Activated CD4-positive, alpha-beta memory T cell treated with anti-CD3 and anti-CD28 coated beads, Interleukin-2, amount 10 ng/mL, durations not matched to agents 7 days and 5 days (primary cell): ENCODE measurements around the gene SPAG9. TPM values are rescaled to one million over a fixed set of nuclear protein-coding genes. Genes with fewer than 3 reads are reported as not detected.
A peak's percentile ranks its signal among the peaks of the same experiment; 100 is the strongest.

Source experiments
- CTCF ChIA-PET: fragments of 350-600 bp; sonication (Branson Sonifier 250); formaldehyde crosslinking; loops from one replicate; lab custom pipeline; 2021; ENCODE audit warnings: antibody characterized with exemption, inconsistent platforms; lab: Charles Lee
- POLR2A ChIA-PET: fragments of 350-600 bp; sonication (Branson Sonifier 250); formaldehyde crosslinking; loops from one replicate; lab custom pipeline; 2021; ENCODE audit warnings: antibody characterized with exemption; lab: Charles Lee
- DNase-seq: peaks from one replicate; pipeline ENCODE4 v3.0.0-alpha.2; 2020
- H3K27ac Mint-ChIP-seq: one replicate; pipeline ENCODE4 v1.8.0; 2021; ENCODE audit warnings: mild to moderate bottlenecking, mixed read lengths
- H3K27me3 Mint-ChIP-seq: one replicate; pipeline ENCODE4 v1.8.0; 2021; ENCODE audit warnings: mixed read lengths
- H3K36me3 Mint-ChIP-seq: one replicate; pipeline ENCODE4 v1.8.0; 2021; ENCODE audit warnings: low read depth, mixed read lengths
- H3K4me1 Mint-ChIP-seq: one replicate; pipeline ENCODE4 v1.8.0; 2021; ENCODE audit warnings: mixed read lengths
- H3K4me3 Mint-ChIP-seq: one replicate; pipeline ENCODE4 v1.8.0; 2021; ENCODE audit warnings: mild to moderate bottlenecking, mixed read lengths
- H3K9me3 Mint-ChIP-seq: one replicate; pipeline ENCODE4 v1.8.0; 2021; ENCODE audit warnings: mixed read lengths
- total RNA-seq, 2 experiments: library from RNA; stranded (reverse); gene quantifications; one replicate each; pipeline ENCODE4 v1.2.3, GENCODE V29; 2021

SPAG9 gene
- total RNA-seq, 2 experiments from 2014 or later = 50.9 to 53.0 TPM

DNA sequence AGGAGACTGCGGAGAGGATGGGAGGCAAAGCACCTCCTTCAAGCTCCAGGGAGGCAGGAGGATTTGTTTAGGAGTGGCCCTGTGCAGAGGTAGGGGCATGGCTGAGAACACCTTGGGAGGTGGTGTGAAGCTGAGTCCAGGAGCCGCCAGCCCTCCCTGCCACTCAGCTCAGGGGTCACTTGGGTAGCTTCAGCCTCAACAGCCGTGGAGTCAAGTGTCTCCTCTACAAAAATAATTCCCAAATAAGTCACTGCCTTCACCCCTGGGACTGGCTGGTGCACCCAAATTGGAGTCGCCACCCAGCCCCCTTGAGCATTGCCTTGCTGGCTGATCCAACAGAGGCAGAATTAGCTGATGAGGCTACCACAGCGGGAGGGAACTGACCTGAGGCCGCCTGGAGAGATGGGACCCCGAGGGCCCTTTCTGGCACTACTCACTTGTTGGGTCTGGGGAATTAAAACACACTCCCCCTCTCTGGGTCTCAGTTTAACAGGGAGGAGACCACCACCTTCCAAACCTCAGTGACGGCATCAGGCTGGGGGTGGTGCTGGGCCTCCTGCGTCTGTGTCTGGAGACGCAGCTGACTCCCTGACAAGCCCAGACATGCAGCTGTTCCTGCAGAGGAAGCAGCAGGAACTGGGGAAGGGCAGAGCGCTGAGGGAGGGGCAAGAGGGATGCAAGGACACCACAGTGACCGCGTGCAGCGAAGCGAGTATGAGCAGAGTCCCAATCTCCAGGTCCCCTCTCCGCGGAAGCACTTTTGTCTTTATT lies 166.7 kb downstream of the SPAG9 start:
- Mint-ChIP-seq H3K4me1 (peaks cover 30% of the 10 kb centered on the region), H3K36me3 (no peaks in the 10 kb centered on the region), H3K27ac (no peak overlapping the region), H3K27me3 (no peaks in the 10 kb centered on the region), H3K4me3 (no peak overlapping the region), H3K9me3 (no peaks in the 10 kb centered on the region)
- POLR2A ChIA-PET = interaction anchor here (1.0 to 20.3 kb wide), 5 partner anchors 9 to 101 kb away, joined by 3 to 457 read pairs (median 3); partner anchors contain the start of gene TOB1
- DNase-seq = no peak
- CTCF ChIA-PET = interaction anchor here (0.8 to 12.6 kb wide), 4 partner anchors 9 to 170 kb away, joined by 3 to 189 read pairs (median 4); no protein-coding TSS in a partner anchor

DNA sequence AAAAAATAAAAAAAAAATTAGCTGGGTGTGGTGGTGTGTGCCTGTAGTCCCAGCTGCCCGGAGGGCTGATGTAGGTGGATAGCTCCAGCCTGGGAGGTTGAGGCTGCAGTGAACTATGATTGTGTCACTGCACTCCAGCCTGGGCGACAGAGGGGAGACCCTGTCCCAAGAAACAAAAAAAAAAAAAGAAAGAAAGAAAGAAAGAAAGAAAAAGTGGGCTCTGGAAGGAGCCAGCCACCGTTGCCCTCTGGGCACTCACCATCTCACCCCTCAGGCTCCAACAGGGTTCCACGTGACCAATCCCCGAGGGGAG lies 167.2 kb downstream of the SPAG9 start:
- H3K4me3 Mint-ChIP-seq = no peak overlapping the region
- ChIA-PET CTCF (interaction anchor here (0.8 to 12.6 kb wide), 4 partner anchors 90 to 170 kb away, joined by 3 to 189 read pairs (median 3); no protein-coding TSS in a partner anchor), POLR2A (interaction anchor here (1.0 to 20.3 kb wide), 5 partner anchors 12 to 101 kb away, joined by 3 to 457 read pairs (median 5); partner anchors contain the start of gene TOB1)
- H3K27me3 Mint-ChIP-seq = no peaks in the 10 kb centered on the region
- H3K9me3 Mint-ChIP-seq = no peaks in the 10 kb centered on the region
- peaks cover 31% of the 10 kb centered on the region for H3K4me1 Mint-ChIP-seq
- H3K36me3 Mint-ChIP-seq = no peaks in the 10 kb centered on the region
- no peak overlapping the region for H3K27ac Mint-ChIP-seq
- no peak for DNase-seq

DNA sequence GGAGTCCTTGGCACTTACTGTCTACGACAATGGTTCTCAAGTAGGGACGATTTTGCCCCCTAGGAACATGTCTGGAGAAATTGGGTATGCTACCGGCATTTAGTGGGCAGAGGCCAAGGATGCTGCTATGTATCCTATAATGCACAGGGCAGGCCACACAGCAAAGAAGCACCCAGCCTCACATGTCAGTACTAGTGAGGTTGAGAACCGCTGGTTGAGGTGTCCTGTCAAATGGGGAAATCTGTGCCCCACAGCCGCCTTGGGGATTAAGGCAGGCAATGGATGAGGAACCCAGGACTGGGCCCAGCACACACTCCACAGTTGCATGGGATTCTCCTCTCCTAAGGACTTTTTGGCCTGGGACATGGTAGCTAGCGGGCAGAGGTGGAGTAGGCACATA lies 167.8 kb downstream of the SPAG9 start:
- Mint-ChIP-seq H3K27me3 (no peaks in the 10 kb centered on the region), H3K27ac (no peak overlapping the region), H3K4me3 (no peak overlapping the region), H3K4me1 (peaks cover 37% of the 10 kb centered on the region), H3K9me3 (no peaks in the 10 kb centered on the region), H3K36me3 (no peaks in the 10 kb centered on the region)
- no peak for DNase-seq
- CTCF ChIA-PET = interaction anchor here (0.7 to 12.6 kb wide), 5 partner anchors 68 to 100 kb away, joined by 3 to 189 read pairs (median 3); partner anchors contain the start of gene TOB1
- POLR2A ChIA-PET = interaction anchor here (1.9 to 20.3 kb wide), 3 partner anchors 13 to 100 kb away, joined by 5 to 457 read pairs (median 37); partner anchors contain the start of gene TOB1

DNA sequence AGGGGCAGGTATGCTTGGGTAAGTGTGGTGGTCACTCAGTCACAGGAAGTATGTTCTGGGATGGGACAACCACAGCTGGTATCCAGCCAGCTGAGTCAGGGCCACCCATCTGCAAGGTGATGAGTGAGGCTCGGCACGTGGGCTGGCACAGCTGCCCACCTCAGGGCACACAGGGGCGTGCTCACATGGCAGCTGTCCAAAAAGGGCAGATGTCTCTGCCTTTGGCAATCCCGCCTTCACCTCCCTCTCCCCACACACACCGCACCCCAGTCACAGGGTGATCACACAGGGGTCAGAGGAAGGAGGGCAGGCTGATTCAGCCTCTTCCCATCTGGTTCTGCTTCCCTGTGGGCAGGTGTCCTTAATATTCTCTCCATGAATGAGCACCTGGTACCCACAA lies 168.7 kb downstream of the SPAG9 start:
- CTCF ChIA-PET = interaction anchor here (0.7 to 12.6 kb wide), 7 partner anchors 8 to 169 kb away, joined by 3 to 189 read pairs (median 3); partner anchors contain the start of gene TOB1
- H3K27me3 Mint-ChIP-seq = no peaks in the 10 kb centered on the region

DNA sequence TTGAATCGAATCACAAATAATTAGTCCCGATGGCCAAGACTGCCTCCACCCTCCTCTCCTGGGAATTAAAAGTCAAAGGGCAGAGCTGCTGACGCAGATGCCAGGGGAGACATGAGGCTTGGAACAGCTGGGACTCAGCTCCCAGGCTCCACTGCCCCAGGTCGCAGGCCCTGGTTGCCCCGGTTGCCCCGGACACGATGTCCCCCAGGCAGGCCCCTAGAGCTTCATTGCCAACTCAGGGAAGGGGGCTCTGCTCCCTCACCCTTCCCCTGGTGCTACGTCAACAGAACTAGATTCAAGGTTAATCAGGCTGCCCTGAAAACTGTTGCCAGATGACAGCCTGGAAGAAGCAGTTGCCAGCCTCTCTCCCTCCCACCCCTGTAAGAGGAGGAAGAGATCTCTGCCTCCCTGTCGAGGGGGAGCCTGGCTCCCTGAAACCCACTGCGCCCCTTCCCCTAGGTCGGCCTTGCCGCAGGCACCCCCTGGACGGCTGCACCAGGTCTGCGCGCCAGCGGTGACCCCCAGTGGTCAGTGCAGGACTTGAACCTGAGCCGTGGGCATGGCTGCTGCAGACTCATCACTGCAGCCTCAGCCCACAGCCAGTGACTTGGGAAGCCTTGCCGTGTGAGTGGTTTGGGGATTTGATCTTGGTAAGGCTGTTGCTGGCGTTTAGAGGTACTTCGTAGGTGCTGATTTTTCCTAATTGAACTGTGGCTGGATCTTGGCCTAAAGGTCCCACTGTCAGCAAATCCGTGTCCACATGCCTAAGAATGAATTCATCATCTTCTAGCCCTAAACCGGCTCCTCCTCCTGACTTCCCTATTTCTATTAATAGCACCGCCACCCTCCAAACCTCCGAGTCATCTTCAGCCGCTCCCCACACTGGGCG lies 170.4 kb downstream of the SPAG9 start:
- peak; percentile 64 for DNase-seq
- Mint-ChIP-seq H3K27me3 (no peaks in the 10 kb centered on the region), H3K4me1 (peaks cover 44% of the 10 kb centered on the region), H3K27ac (peak overlapping the region; percentile 35), H3K9me3 (no peaks in the 10 kb centered on the region), H3K36me3 (no peaks in the 10 kb centered on the region), H3K4me3 (no peak overlapping the region)
- POLR2A ChIA-PET = interaction anchor here (0.9 to 20.3 kb wide), 6 partner anchors 14 to 98 kb away, joined by 3 to 457 read pairs (median 5); partner anchors contain the start of gene TOB1
- CTCF ChIA-PET = interaction anchor here (0.7 to 12.6 kb wide), 16 partner anchors 9 to 408 kb away, joined by 3 to 189 read pairs (median 4); partner anchors contain the start of gene TOB1

More for the DNA sequence above, 168.7 kb downstream of the SPAG9 start:
- H3K27ac Mint-ChIP-seq = no peak overlapping the region
- no peaks in the 10 kb centered on the region for H3K36me3 Mint-ChIP-seq
- no peaks in the 10 kb centered on the region for H3K9me3 Mint-ChIP-seq
- H3K4me1 Mint-ChIP-seq = peaks cover 40% of the 10 kb centered on the region
- H3K4me3 Mint-ChIP-seq = no peak overlapping the region
- POLR2A ChIA-PET = interaction anchor here (1.0 to 20.3 kb wide), 3 partner anchors 12 to 96 kb away, joined by 3 to 457 read pairs (median 5); partner anchors contain the start of gene TOB1
- DNase-seq = peak; percentile 15

DNA sequence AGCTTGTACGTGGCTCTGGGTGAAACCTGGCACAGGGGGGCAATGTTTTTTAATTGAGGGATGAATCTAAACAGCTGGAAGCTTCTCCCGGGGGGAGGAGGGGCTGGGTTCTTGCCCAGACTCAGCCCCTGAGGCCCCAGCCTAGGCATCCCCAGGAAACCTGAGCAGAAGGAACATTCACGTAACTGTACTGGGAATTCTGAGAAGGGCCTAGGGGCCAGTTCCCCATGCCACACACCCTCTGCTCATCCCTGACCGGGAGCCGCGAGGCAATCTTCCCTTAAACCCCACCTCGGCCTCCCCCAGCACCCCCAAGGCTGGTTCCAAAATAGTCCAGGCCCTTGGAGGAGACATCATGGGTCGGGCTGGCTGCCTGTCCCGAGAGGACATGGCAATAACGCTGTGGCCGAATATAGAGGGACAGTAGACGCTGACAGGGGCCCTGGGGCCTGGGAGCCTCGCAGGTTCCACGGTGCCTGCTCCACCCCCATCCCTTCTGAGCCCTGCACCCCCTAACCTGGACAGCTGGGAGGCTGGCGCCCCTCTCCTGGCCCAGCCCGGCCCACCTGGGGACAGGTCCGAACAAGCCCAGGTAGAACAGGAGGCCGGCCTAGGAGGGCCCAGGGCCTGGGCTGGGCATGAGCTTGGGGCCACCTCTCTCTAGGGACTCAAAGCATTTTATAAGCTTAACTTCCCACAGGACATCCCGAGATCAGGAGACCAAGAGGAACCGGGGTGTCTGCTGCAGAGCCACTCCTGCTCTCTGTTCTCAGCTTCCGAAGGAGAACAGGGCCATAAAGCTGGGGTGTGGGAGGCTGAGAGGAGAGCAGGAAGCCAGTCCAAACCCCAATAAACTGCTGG lies 171.3 kb downstream of the SPAG9 start:
- no peak for DNase-seq
- H3K4me3 Mint-ChIP-seq = no peak overlapping the region
- ChIA-PET POLR2A (interaction anchor here (0.9 to 20.3 kb wide), 8 partner anchors 15 to 97 kb away, joined by 3 to 457 read pairs (median 4); partner anchors contain the start of gene TOB1), CTCF (interaction anchor here (0.7 to 12.6 kb wide), 18 partner anchors 7 to 186 kb away, joined by 3 to 189 read pairs (median 4); partner anchors contain the start of gene TOB1)
- H3K36me3 Mint-ChIP-seq = no peaks in the 10 kb centered on the region
- H3K4me1 Mint-ChIP-seq = peaks cover 40% of the 10 kb centered on the region
- no peaks in the 10 kb centered on the region for H3K9me3 Mint-ChIP-seq
- H3K27ac Mint-ChIP-seq = no peak overlapping the region
- H3K27me3 Mint-ChIP-seq = no peaks in the 10 kb centered on the region

DNA sequence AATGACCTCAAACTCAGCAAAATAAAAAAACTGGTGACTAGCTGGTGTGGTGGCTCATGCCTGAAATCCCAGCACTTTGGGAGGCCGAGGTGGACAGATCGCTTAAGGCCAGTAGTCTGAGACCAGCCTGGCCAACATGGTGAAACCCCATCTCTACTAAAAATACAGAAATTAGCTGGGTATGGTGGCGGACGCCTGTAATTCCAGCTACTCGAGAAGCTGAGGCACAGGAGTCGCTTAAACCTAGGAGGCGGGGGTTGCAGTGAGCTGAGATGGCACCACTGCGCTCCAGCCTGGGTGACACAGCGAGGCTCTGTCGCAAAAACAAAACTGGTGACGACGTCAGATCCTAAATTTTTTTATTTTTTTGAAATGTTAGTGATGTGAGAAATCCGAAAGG lies 172.0 kb downstream of the SPAG9 start:
- peak overlapping the region; percentile 16 for H3K27ac Mint-ChIP-seq
- no peaks in the 10 kb centered on the region for H3K9me3 Mint-ChIP-seq
- no peak for DNase-seq
- H3K27me3 Mint-ChIP-seq = no peaks in the 10 kb centered on the region
- CTCF ChIA-PET = interaction anchor here (0.9 to 12.6 kb wide), 15 partner anchors 8 to 133 kb away, joined by 3 to 189 read pairs (median 4); partner anchors contain the start of gene TOB1
- POLR2A ChIA-PET = interaction anchor here (1.1 to 20.3 kb wide), 3 partner anchors 46 to 86 kb away, joined by 3 to 457 read pairs (median 3); partner anchors contain the start of gene TOB1
- no peak overlapping the region for H3K4me3 Mint-ChIP-seq
- H3K4me1 Mint-ChIP-seq = peaks cover 38% of the 10 kb centered on the region
- H3K36me3 Mint-ChIP-seq = peaks cover under 1% of the 10 kb centered on the region

DNA sequence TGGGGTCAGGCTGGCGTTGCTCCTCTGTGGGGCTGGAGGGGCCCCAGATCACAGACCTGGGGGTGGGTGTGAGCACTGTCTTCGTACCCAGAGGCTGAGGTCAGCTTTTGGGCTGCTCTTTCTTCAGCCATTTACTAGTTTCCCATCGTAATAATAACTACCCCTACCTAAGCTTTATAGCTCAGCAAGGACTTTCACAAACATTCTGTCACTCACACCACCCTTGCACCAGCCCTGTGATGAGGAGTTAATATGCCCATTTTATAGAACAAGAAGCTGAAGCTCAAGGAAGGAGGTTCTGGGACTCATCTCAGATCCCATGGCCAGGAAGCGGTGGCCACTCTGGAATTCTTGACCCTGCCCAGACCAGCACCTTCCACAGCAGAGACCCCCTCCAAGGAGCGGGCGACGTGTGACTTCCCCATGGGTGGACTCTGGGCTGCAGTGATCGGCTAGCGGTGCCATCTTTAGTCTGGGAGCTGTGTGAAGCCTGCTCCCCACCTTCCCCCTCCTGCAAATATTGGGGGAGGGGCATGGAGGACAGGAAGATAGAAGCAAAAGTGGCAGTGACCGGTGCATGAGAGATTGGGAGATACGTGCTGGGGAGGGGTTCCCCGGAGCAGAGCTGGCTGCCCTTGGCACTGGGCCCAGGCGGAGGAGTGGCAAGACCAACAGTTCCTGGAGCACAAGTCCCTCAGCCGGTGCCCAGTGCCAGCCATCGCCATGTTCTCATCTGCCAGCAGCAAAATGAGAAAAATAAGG lies 172.7 kb downstream of the SPAG9 start:
- H3K36me3 Mint-ChIP-seq = peaks cover 6% of the 10 kb centered on the region
- CTCF ChIA-PET = interaction anchor here (0.5 to 12.6 kb wide), 12 partner anchors 9 to 423 kb away, joined by 3 to 189 read pairs (median 4); partner anchors contain the start of gene TOB1
- H3K4me1 Mint-ChIP-seq = peaks cover 46% of the 10 kb centered on the region
- H3K9me3 Mint-ChIP-seq = no peaks in the 10 kb centered on the region
- no peak overlapping the region for H3K27ac Mint-ChIP-seq
- no peak overlapping the region for H3K4me3 Mint-ChIP-seq
- no peaks in the 10 kb centered on the region for H3K27me3 Mint-ChIP-seq
- POLR2A ChIA-PET = interaction anchor here (1.0 to 20.3 kb wide), 4 partner anchors 9 to 94 kb away, joined by 3 to 457 read pairs (median 3); partner anchors contain the start of gene TOB1
- no peak for DNase-seq

DNA sequence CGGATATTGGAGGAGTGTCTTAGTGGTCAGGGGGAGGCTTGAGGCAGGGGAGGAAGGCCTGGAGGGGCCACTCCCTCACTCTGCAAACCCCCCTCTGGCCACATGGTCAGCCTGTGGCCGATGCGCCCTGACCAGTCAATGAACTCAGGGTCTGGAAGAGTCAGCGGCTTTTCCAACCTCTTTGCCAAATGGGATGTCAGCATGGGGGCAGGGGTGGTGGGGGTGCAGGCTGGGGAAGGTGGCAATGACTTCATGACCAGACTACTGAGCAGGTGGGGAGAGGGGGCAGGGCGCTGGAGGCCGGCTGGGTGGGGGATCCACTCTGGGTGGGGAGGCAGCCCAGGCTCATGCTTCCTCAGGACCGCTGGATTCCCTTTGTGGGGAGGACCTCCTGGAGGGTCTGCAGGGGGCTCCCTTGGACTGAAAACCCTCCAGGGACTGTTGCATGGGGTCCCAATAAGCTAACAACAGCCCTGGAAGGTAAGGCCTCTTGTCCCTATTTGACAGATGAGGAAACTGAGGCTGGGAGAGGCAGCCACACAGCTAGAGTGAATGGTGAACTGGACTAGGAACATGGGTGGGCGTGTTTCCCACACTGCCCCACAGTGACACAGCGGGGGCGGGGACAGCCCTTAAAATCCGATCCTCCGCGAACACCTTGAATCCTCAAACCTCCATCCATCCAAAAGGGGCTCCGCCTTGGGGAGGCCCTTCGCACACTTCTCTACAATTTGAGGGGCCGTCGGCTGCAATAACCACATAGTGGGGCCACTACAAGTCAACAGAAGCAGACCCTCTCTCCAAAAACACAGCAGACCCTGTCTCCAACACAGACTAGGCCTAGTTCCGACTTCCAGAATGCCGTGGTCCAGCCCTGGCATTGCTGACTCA lies 173.5 kb downstream of the SPAG9 start:
- Mint-ChIP-seq H3K27ac (no peak overlapping the region), H3K9me3 (no peaks in the 10 kb centered on the region), H3K27me3 (no peaks in the 10 kb centered on the region), H3K36me3 (peaks cover 12% of the 10 kb centered on the region), H3K4me3 (no peak overlapping the region), H3K4me1 (peaks cover 54% of the 10 kb centered on the region)
- CTCF ChIA-PET = interaction anchor here (0.5 to 12.6 kb wide), 7 partner anchors 10 to 424 kb away, joined by 3 to 189 read pairs (median 7); partner anchors contain the start of gene TOB1
- DNase-seq = no peak
- POLR2A ChIA-PET = interaction anchor here (1.0 to 20.3 kb wide), 4 partner anchors 10 to 93 kb away, joined by 3 to 457 read pairs (median 3); partner anchors contain the start of gene TOB1
